GM12878 (cell line): ENCODE data around the gene KRT12.

Source experiments
- CTCF ChIP-seq, 3 experiments: IDR thresholded peaks in 2 of 3; conservative IDR thresholded peaks in 1 of 3; 2 replicates each; pipeline ENCODE4 v1.5.1; 2011; ENCODE audit warnings: low read depth in 3 of 3, low read length in 3 of 3, mild to moderate bottlenecking in 3 of 3, control low read depth in 2 of 3, moderate library complexity in 2 of 3, inconsistent platforms in 1 of 3, mixed read lengths in 1 of 3; ENCODE audit not compliant: control insufficient read depth in 2 of 3, insufficient read depth in 1 of 3; ENCODE audit errors: extremely low read depth in 1 of 3
- FOS ChIP-seq: IDR thresholded peaks from 3 replicates; pipeline ENCODE4 v1.6.1; 2011; ENCODE audit warnings: borderline replicate concordance; ENCODE audit not compliant: insufficient read length; ENCODE audit errors: extremely low read depth
- HCFC1 ChIP-seq: fragments of 150-350 bp; IDR thresholded peaks from 2 replicates; pipeline ENCODE4 v1.6.1; 2014; ENCODE audit warnings: low read length
- MAX ChIP-seq: IDR thresholded peaks from 2 replicates; pipeline ENCODE4 v1.6.1; 2012; ENCODE audit warnings: low read depth, low read length, improper control_type of control experiment
- MTA2 ChIP-seq: fragments of 450-650 bp; IDR thresholded peaks from 2 replicates; pipeline ENCODE4 v1.6.1; 2016; ENCODE audit warnings: low read depth, mild to moderate bottlenecking, moderate library complexity
- POLR2A ChIP-seq: IDR thresholded peaks from 2 replicates; pipeline ENCODE4 v1.6.1; 2011; ENCODE audit warnings: low read depth, mild to moderate bottlenecking, low read length
- POLR2AphosphoS2 ChIP-seq: IDR thresholded peaks from 2 replicates; pipeline ENCODE4 v1.6.1; 2011; ENCODE audit warnings: low read depth, mild to moderate bottlenecking, low read length, improper control_type of control experiment, moderate library complexity
- POLR2AphosphoS5 ChIP-seq: IDR thresholded peaks from 2 replicates; pipeline ENCODE4 v1.6.1; 2011; ENCODE audit warnings: mild to moderate bottlenecking, low read length, inconsistent platforms
- REST ChIP-seq: IDR thresholded peaks from 2 replicates; pipeline ENCODE4 v1.6.1; 2012; ENCODE audit warnings: mild to moderate bottlenecking, low read depth, low read length
- RFX5 ChIP-seq: IDR thresholded peaks from 2 replicates; pipeline ENCODE4 v1.6.1; 2011; ENCODE audit warnings: low read depth, low read length, improper control_type of control experiment
- SUPT20H ChIP-seq: IDR thresholded peaks from 2 replicates; pipeline ENCODE4 v1.6.1; 2011; ENCODE audit warnings: low read depth, mild to moderate bottlenecking, low read length, moderate library complexity, borderline replicate concordance; ENCODE audit not compliant: control insufficient read depth
- TARDBP ChIP-seq: IDR thresholded peaks from 2 replicates; pipeline ENCODE4 v1.6.1; 2016; ENCODE audit warnings: borderline replicate concordance
- USF1 ChIP-seq: IDR thresholded peaks from 2 replicates; pipeline ENCODE4 v1.6.1; 2011; ENCODE audit warnings: borderline replicate concordance, low read depth, mild to moderate bottlenecking, moderate library complexity, mixed read lengths, low read length; ENCODE audit not compliant: insufficient read depth; ENCODE audit errors: extremely low read length

GRCh38 chr17:40821536-40821935 is 45.5 kb downstream of the KRT12 start:
- TF ChIP-seq REST: no peak
- TF ChIP-seq FOS: no peak
- TF ChIP-seq CTCF (IDR thresholded peaks at IDR 0.05 in 2 of 3, conservative IDR thresholded peaks at IDR 0.05 in 1 of 3; ENCODE audit: control insufficient read depth in 2 of 3, extremely low read depth in 1 of 3, insufficient read depth in 1 of 3, low read depth in 3 of 3, low read length in 3 of 3): no peak
- no peak for TF ChIP-seq MTA2
- TF ChIP-seq HCFC1: no peak
- no peak for TF ChIP-seq POLR2AphosphoS5
- TF ChIP-seq POLR2A: no peak
- no peak for TF ChIP-seq USF1
- no peak for TF ChIP-seq SUPT20H
- no peak for TF ChIP-seq MAX
- TF ChIP-seq RFX5: no peak
- TF ChIP-seq TARDBP: no peak
- TF ChIP-seq POLR2AphosphoS2: no peak
